Measurements from ENCODE around the gene RNF7. TPM values are rescaled to one million over a fixed set of nuclear protein-coding genes. Genes with fewer than 3 reads are reported as not detected.

Gene RNF7
- total and polyA plus RNA-seq, 2 donors (not counting 3 experiments of a cell fraction or from before 2014, with no cell fraction given) = 120 to 136 TPM

DNA sequence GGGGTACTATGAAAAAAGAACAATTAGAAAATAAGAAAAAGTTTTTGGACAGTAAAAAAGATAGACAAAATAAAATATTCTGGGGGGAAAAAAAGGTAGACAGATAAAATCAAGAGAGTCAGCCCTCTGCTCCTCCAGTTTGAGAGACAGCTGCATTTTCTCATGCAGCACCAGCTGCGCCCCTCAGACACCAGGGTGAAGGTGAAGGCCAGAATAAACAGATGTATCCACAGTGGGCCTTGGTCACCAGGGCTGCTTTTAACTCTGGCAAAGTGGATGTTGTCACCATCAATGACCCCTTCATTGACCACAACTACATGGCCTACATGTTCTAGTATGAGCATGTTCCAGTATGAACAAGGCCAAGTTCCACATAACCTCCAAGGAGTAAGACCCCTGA, 13.9 kb upstream of the RNF7 start:
- Histone ChIP-seq H3K9ac (replicated peaks; ENCODE audit: extremely low read depth, insufficient read depth, low read length) (no peak overlapping the region), H3K27ac (ENCODE audit: insufficient read depth, low read depth, low read length) (no peak overlapping the region), H3K36me3 (ENCODE audit: control insufficient read depth in 2 of 2, extremely low read depth in 1 of 2, insufficient read depth in 2 of 2, low read length in 2 of 2) (no peaks in the 10 kb centered on the region), H3K27me3 (ENCODE audit: control insufficient read depth in 2 of 2, insufficient read depth in 2 of 2, low read length in 2 of 2) (no peaks in the 10 kb centered on the region), H2AFZ (ENCODE audit: low read depth, low read length) (no peak overlapping the region), H4K20me1 (replicated peaks; ENCODE audit: control insufficient read depth, extremely low read depth, insufficient read depth, low read length) (no peaks in the 10 kb centered on the region), H3K4me2 (ENCODE audit: insufficient read depth, low read length) (no peak overlapping the region), H3K9me3 (replicated peaks; ENCODE audit: control insufficient read depth, insufficient read depth, low read length) (no peaks in the 10 kb centered on the region), H3K4me3 (replicated peaks in 1 of 3; ENCODE audit: insufficient read depth in 1 of 3, low read depth in 1 of 3, low read length in 3 of 3) (no peak overlapping the region), H3K9me1 (replicated peaks; ENCODE audit: control insufficient read depth, extremely low read depth, insufficient read depth, low read length) (no peaks in the 10 kb centered on the region), H3K79me2 (ENCODE audit: control insufficient read depth, insufficient read depth, low read length) (no peaks in the 10 kb centered on the region), H3K4me1 (ENCODE audit: control insufficient read depth, extremely low read depth, insufficient read depth, low read length) (no peaks in the 10 kb centered on the region)
- POLR2A ChIA-PET = no interaction called here
- dilution Hi-C loops (cut with MboI; ENCODE audit: extremely low pct_ligation_motif_present, low sequenced_read_pairs) = no loop called here
- TF ChIP-seq CTCF (IDR thresholded peaks at IDR 0.05; ENCODE audit: extremely low read depth in 1 of 2, insufficient read depth in 1 of 2, low read depth in 1 of 2, low read length in 2 of 2) (no peak), POLR2A (IDR thresholded peaks at IDR 0.05; ENCODE audit: low read depth, low read length) (no peak), MYC (IDR thresholded peaks at IDR 0.05; ENCODE audit: low read depth, low read length) (no peak), GATA2 (IDR thresholded peaks at IDR 0.05; ENCODE audit: insufficient read depth, insufficient read length, low read depth, low read length) (no peak), POLR2AphosphoS5 (IDR thresholded peaks at IDR 0.05; ENCODE audit: insufficient read depth, low read depth, low read length) (no peak), FOS (IDR thresholded peaks at IDR 0.05; ENCODE audit: borderline replicate concordance, insufficient read depth, low read length) (no peak), JUN (IDR thresholded peaks at IDR 0.05; ENCODE audit: borderline replicate concordance, insufficient read depth, insufficient read length, low read depth) (no peak), MAX (IDR thresholded peaks at IDR 0.05; ENCODE audit: insufficient read depth, insufficient read length) (no peak), EZH2 (IDR thresholded peaks at IDR 0.05; ENCODE audit: borderline replicate concordance, low read depth, low read length, severe bottlenecking) (no peak)
- FAIRE-seq = no peak
- intact Hi-C loops (cut with micrococcal nuclease) = no loop called here
- no peak for DNase-seq (ENCODE audit: low read depth, low spot score)
- CTCF ChIA-PET = interaction anchor here (1.4 to 1.9 kb wide), 2 partner anchors 9 to 11 kb away, joined by 3 to 4 read pairs; no protein-coding TSS in a partner anchor
- no TSS peak for BruUV-seq (replicated peaks)
